Stimulated activated memory B cell treated with anti-CD40 and anti-IgM and Interleukin-4, amounts not matched to agents 10 μg/mL and 1 μg/mL and 100 μg/mL, for 72 hours (primary cell): ENCODE results near the gene SFTA2.
A peak's percentile ranks its signal among the peaks of the same experiment; 100 is the strongest.
"Not testable (repeated sequence)": the region's sequence is repeated elsewhere in the genome, so short reads cannot be mapped to it uniquely, and the experiment has no call there.

Source experiments
- ATAC-seq: fragments of 150-1000 bp; cut with Tn5 transposase; 2 replicates; pipeline ENCODE4 v1.10.0; 2021
- H3K27ac Mint-ChIP-seq: one replicate; pipeline ENCODE4 v1.8.0; 2022; ENCODE audit warnings: mild to moderate bottlenecking, mixed read lengths
- H3K27me3 Mint-ChIP-seq: one replicate; pipeline ENCODE4 v1.8.0; 2022; ENCODE audit warnings: mixed read lengths
- H3K36me3 Mint-ChIP-seq: one replicate; pipeline ENCODE4 v1.8.0; 2022; ENCODE audit warnings: mixed read lengths
- H3K4me1 Mint-ChIP-seq: one replicate; pipeline ENCODE4 v1.8.0; 2022; ENCODE audit warnings: mixed read lengths
- H3K4me3 Mint-ChIP-seq: one replicate; pipeline ENCODE4 v1.8.0; 2022; ENCODE audit warnings: mild to moderate bottlenecking, moderate library complexity, mixed read lengths
- H3K9me3 Mint-ChIP-seq: one replicate; pipeline ENCODE4 v1.8.0; 2022; ENCODE audit warnings: mixed read lengths

SFTA2 gene

GRCh38 chr6:30931969-30932645, at the start of gene SFTA2:
SFTA2 (minus strand) TSS chr6:30932170; CDS start chr6:30932096, 74 bp downstream.
- Mint-ChIP-seq H3K36me3 (peaks cover 20% of the 10 kb centered on the region), H3K27ac (no peak within 1 kb of the TSS), H3K4me1 (no peaks in the 10 kb centered on the region), H3K27me3 (peaks cover 21% of the 10 kb centered on the region), H3K9me3 (peaks cover 8% of the 10 kb centered on the region), H3K4me3 (no peak within 1 kb of the TSS)
- ATAC-seq = no peak

GRCh38 chr6:30979690-30980089, 47.7 kb upstream of the SFTA2 start:
- Mint-ChIP-seq H3K27ac (no peak overlapping the region), H3K36me3 (no peaks in the 10 kb centered on the region), H3K4me3 (no peak overlapping the region), H3K4me1 (peaks cover 5% of the 10 kb centered on the region), H3K27me3 (peaks cover 53% of the 10 kb centered on the region), H3K9me3 (no peaks in the 10 kb centered on the region)
- ATAC-seq = no peak

- no peak for ATAC-seq
- Mint-ChIP-seq H3K4me3 (no peak overlapping the region), H3K9me3 (no peaks in the 10 kb centered on the region), H3K36me3 (no peaks in the 10 kb centered on the region), H3K4me1 (peaks cover 7% of the 10 kb centered on the region), H3K27me3 (peaks cover 53% of the 10 kb centered on the region), H3K27ac (no peak overlapping the region)
These were observed 47.2 kb upstream of the SFTA2 start for GRCh38 chr6:30979141-30979540.

- H3K36me3 Mint-ChIP-seq = no peaks in the 10 kb centered on the region
These were observed 42.7 kb upstream of the SFTA2 start for GRCh38 chr6:30974490-30975252.

GRCh38 chr6:30972816-30973215, 40.8 kb upstream of the SFTA2 start:
- Mint-ChIP-seq H3K9me3 (no peaks in the 10 kb centered on the region), H3K27ac (no peak overlapping the region), H3K4me3 (no peak overlapping the region), H3K27me3 (peaks cover 31% of the 10 kb centered on the region), H3K4me1 (peaks cover 15% of the 10 kb centered on the region), H3K36me3 (no peaks in the 10 kb centered on the region)
- ATAC-seq = no peak

More at GRCh38 chr6:30974490-30975252, 42.7 kb upstream of the SFTA2 start:
- ATAC-seq = no peak
- Mint-ChIP-seq H3K4me1 (peaks cover 14% of the 10 kb centered on the region), H3K9me3 (no peaks in the 10 kb centered on the region), H3K4me3 (no peak overlapping the region), H3K27ac (no peak overlapping the region), H3K27me3 (peaks cover 40% of the 10 kb centered on the region)

GRCh38 chr6:30970946-30971345, 39.0 kb upstream of the SFTA2 start:
- Mint-ChIP-seq H3K36me3 (no peaks in the 10 kb centered on the region), H3K9me3 (no peaks in the 10 kb centered on the region), H3K4me1 (peaks cover 15% of the 10 kb centered on the region), H3K27me3 (peaks cover 33% of the 10 kb centered on the region), H3K27ac (no peak overlapping the region), H3K4me3 (no peak overlapping the region)
- ATAC-seq = no peak

GRCh38 chr6:30969171-30969570, 37.2 kb upstream of the SFTA2 start:
- not testable (repeated sequence) for H3K36me3 Mint-ChIP-seq, H3K9me3 Mint-ChIP-seq, H3K4me3 Mint-ChIP-seq, H3K27ac Mint-ChIP-seq, ATAC-seq
- H3K27me3 Mint-ChIP-seq = peaks cover 51% of the 10 kb centered on the region
- H3K4me1 Mint-ChIP-seq = peaks cover 14% of the 10 kb centered on the region

- H3K27ac Mint-ChIP-seq = no peak overlapping the region
- no peaks in the 10 kb centered on the region for H3K9me3 Mint-ChIP-seq
- peaks cover 7% of the 10 kb centered on the region for H3K4me1 Mint-ChIP-seq
- ATAC-seq = no peak
- H3K36me3 Mint-ChIP-seq = no peaks in the 10 kb centered on the region
- no peak overlapping the region for H3K4me3 Mint-ChIP-seq
- H3K27me3 Mint-ChIP-seq = peaks cover 41% of the 10 kb centered on the region
These were observed 34.2 kb upstream of the SFTA2 start for GRCh38 chr6:30966154-30966553.

GRCh38 chr6:30965140-30965601, 33.2 kb upstream of the SFTA2 start:
- Mint-ChIP-seq H3K4me1 (peaks cover 7% of the 10 kb centered on the region), H3K27ac (no peak overlapping the region), H3K4me3 (no peak overlapping the region), H3K9me3 (no peaks in the 10 kb centered on the region), H3K27me3 (peaks cover 47% of the 10 kb centered on the region), H3K36me3 (no peaks in the 10 kb centered on the region)
- ATAC-seq = no peak

GRCh38 chr6:30964075-30964474, 32.1 kb upstream of the SFTA2 start:
- Mint-ChIP-seq H3K4me1 (peaks cover 1% of the 10 kb centered on the region), H3K27ac (no peak overlapping the region), H3K9me3 (no peaks in the 10 kb centered on the region), H3K36me3 (no peaks in the 10 kb centered on the region), H3K4me3 (no peak overlapping the region), H3K27me3 (peaks cover 55% of the 10 kb centered on the region)
- ATAC-seq = no peak

- H3K9me3 Mint-ChIP-seq = no peaks in the 10 kb centered on the region
- peaks cover 59% of the 10 kb centered on the region for H3K27me3 Mint-ChIP-seq
- no peak overlapping the region for H3K4me3 Mint-ChIP-seq
- H3K4me1 Mint-ChIP-seq = no peaks in the 10 kb centered on the region
- H3K36me3 Mint-ChIP-seq = no peaks in the 10 kb centered on the region
- no peak for ATAC-seq
- H3K27ac Mint-ChIP-seq = no peak overlapping the region
These were observed 31.7 kb upstream of the SFTA2 start for GRCh38 chr6:30963641-30964040.

- ATAC-seq = no peak
- no peaks in the 10 kb centered on the region for H3K4me1 Mint-ChIP-seq
- no peaks in the 10 kb centered on the region for H3K9me3 Mint-ChIP-seq
- H3K36me3 Mint-ChIP-seq = no peaks in the 10 kb centered on the region
- no peak overlapping the region for H3K27ac Mint-ChIP-seq
- no peak overlapping the region for H3K4me3 Mint-ChIP-seq
- peaks cover 65% of the 10 kb centered on the region for H3K27me3 Mint-ChIP-seq
These were observed 30.7 kb upstream of the SFTA2 start for GRCh38 chr6:30962716-30963115.

GRCh38 chr6:30960907-30961673, 29.1 kb upstream of the SFTA2 start:
- no peak overlapping the region for H3K27ac Mint-ChIP-seq
- no peak for ATAC-seq
- no peaks in the 10 kb centered on the region for H3K36me3 Mint-ChIP-seq
- peaks cover 59% of the 10 kb centered on the region for H3K27me3 Mint-ChIP-seq
- no peak overlapping the region for H3K4me3 Mint-ChIP-seq
- H3K9me3 Mint-ChIP-seq = no peaks in the 10 kb centered on the region
- peaks cover 7% of the 10 kb centered on the region for H3K4me1 Mint-ChIP-seq

- no peak for ATAC-seq
- Mint-ChIP-seq H3K27ac (no peak overlapping the region), H3K9me3 (no peaks in the 10 kb centered on the region), H3K36me3 (no peaks in the 10 kb centered on the region), H3K4me3 (no peak overlapping the region), H3K27me3 (peaks cover 33% of the 10 kb centered on the region), H3K4me1 (peaks cover 25% of the 10 kb centered on the region)
These were observed 25.7 kb upstream of the SFTA2 start for GRCh38 chr6:30957716-30958115.

- Mint-ChIP-seq H3K27ac (peak overlapping the region; percentile 84), H3K9me3 (peaks cover 8% of the 10 kb centered on the region), H3K4me1 (peaks cover 42% of the 10 kb centered on the region), H3K27me3 (peaks cover 29% of the 10 kb centered on the region), H3K36me3 (no peaks in the 10 kb centered on the region), H3K4me3 (peak overlapping the region; percentile 80)
- peak; percentile 94 for ATAC-seq
These were observed 23.5 kb upstream of the SFTA2 start for GRCh38 chr6:30955367-30956042.
